Right renal cortex interstitium (tissue), 3 donors: ENCODE results near the gene BAIAP2L1. TPM values are rescaled to one million over a fixed set of nuclear protein-coding genes. Genes with fewer than 3 reads are reported as not detected.

Source experiments
- DNase-seq, 3 donors: peaks; one replicate each; pipeline ENCODE4 v3.0.0-alpha.2; 2013; ENCODE audit warnings: low read depth in 3 of 3, low spot score in 2 of 3
- polyA plus RNA-seq, 3 donors: library from polyadenylated mRNA; unstranded; fragments of 120-200 nt; gene quantifications; one replicate each; pipeline ENCODE4 v1.2.1, GENCODE V29; 2013; ENCODE audit not compliant: insufficient read length in 3 of 3

BAIAP2L1 gene
- polyA plus RNA-seq, 3 donors, result 10.8 to 13.5 (median 11.6) TPM

GRCh38 chr7:98244871-98245270 is 156.0 kb downstream of the BAIAP2L1 start:
- DNase-seq, result no peak

GRCh38 chr7:98242934-98243333 is 158.0 kb downstream of the BAIAP2L1 start:
- DNase-seq, result no peak

- no peak for DNase-seq
These were observed 158.5 kb downstream of the BAIAP2L1 start for GRCh38 chr7:98242342-98242741.

DNA sequence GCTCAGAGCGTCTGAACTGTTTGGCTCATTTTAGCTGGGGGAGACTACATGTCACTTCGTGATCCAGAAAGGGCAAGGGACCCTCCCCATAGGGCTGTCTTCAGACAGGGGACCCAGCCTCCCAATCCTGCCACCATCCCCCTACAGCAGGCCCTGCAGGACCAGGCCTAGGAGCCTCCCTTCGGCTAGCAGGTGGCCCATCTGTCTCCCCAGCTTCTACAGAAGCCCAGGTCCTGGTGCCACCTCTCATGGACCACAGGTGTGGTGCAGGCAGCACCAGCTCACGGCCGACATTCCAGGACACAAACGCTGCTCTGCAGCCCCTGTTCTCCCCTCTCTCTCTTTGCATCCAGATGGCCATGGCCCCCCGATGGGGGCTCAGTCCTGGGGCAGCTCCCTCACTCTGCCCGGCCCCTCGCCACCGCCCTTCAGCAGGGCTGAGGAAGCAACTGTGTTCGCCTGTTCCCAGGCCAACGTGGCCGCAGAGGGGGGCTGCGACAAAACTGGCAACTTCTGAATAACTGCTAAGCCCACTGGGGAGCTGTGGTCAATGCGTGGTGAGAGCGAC is 159.1 kb downstream of the BAIAP2L1 start:
- DNase-seq, result no peak

Other genes starting within 250 kb of the BAIAP2L1 start
- under 1 TPM in 1 of 3 donors, not detected in 2; 0.29 TPM for gene BHLHA15, start 189.7 kb downstream of the BAIAP2L1 start, polyA plus RNA-seq
- 10 to 100 TPM; 12.1 to 14.2 (median 13.2) TPM for gene TECPR1, start 148.9 kb downstream of the BAIAP2L1 start, polyA plus RNA-seq
- gene BRI3, start 119.4 kb downstream of the BAIAP2L1 start, polyA plus RNA-seq, result 10 to 100 TPM; 80.7 to 98.3 (median 89.0) TPM
- gene NPTX2, start 216.2 kb upstream of the BAIAP2L1 start, polyA plus RNA-seq, result 1 to 10 TPM; 2.5 to 3.6 (median 3.0) TPM